Suppressor macrophage treated with lipopolysaccharide for 1 hour (primary cell): ENCODE measurements around the gene CTNS.
"Not testable (repeated sequence)": the region's sequence is repeated elsewhere in the genome, so short reads cannot be mapped to it uniquely, and the experiment has no call there.

ENCODE experiments used
- DNase-seq, 3 donors: peaks; one replicate each; pipeline ENCODE4 v3.0.0-alpha.2; 2020 to 2022

The CTNS gene

GRCh38 chr17:3688852-3689261, 52.3 kb downstream of the CTNS start:
- no peak for DNase-seq

- DNase-seq: no peak
Measured at GRCh38 chr17:3689262-3690093, 52.9 kb downstream of the CTNS start.

- DNase-seq: no peak
Measured at GRCh38 chr17:3690094-3690715, 53.6 kb downstream of the CTNS start.

- no peak for DNase-seq
Measured at GRCh38 chr17:3691617-3692067, 55.1 kb downstream of the CTNS start.

GRCh38 chr17:3692346-3692745, 55.8 kb downstream of the CTNS start:
- no peak for DNase-seq

GRCh38 chr17:3693141-3693540, 56.6 kb downstream of the CTNS start:
- DNase-seq: no peak

- no peak for DNase-seq
Measured at GRCh38 chr17:3693829-3694231, 57.3 kb downstream of the CTNS start.

GRCh38 chr17:3695129-3695722, 58.7 kb downstream of the CTNS start:
- DNase-seq: no peak

GRCh38 chr17:3695723-3696411, 59.3 kb downstream of the CTNS start, which contains the start of gene P2RX5:
Gene P2RX5 (minus strand): TSS chr17:3696155. CDS start chr17:3696005, 150 bp downstream.
- peak; percentile 49 to 77 (median 60) for DNase-seq

GRCh38 chr17:3697103-3697476, 60.5 kb downstream of the CTNS start:
- DNase-seq: no peak

GRCh38 chr17:3698139-3698538, 61.6 kb downstream of the CTNS start:
- DNase-seq: no peak

- no peak for DNase-seq
Measured at GRCh38 chr17:3699951-3700350, 63.4 kb downstream of the CTNS start.

GRCh38 chr17:3702041-3702539, 65.5 kb downstream of the CTNS start:
- DNase-seq: not testable (repeated sequence)

GRCh38 chr17:3704931-3705717, 68.6 kb downstream of the CTNS start:
- DNase-seq: no peak

GRCh38 chr17:3705718-3705984, 69.1 kb downstream of the CTNS start:
- DNase-seq: not testable (repeated sequence)

- DNase-seq: peak in 1 of 3 donors; percentile 39
Measured at GRCh38 chr17:3708366-3708765, 71.8 kb downstream of the CTNS start.

GRCh38 chr17:3710951-3711383, 74.4 kb downstream of the CTNS start:
- peak; percentile 87 to 94 (median 91) for DNase-seq
